IMR-90 (cell line): ENCODE measurements around the gene KAZN. TPM values are rescaled to one million over a fixed set of nuclear protein-coding genes. Genes with fewer than 3 reads are reported as not detected.

Source experiments
- ATAC-seq: fragments of 200-7000 bp; cut with Tn5 transposase; 2 replicates; pipeline ENCODE4 v1.9.1; 2020; ENCODE audit warnings: low read depth, mild to moderate bottlenecking, moderate library complexity
- BruUV-seq: library from RNA; stranded (reverse); fragments of 400-500 nt; replicated peaks from 2 replicates; lab custom pipeline; 2021; lab: Mats Ljungman, UMichigan
- CTCF ChIA-PET: fragments of 300-600 bp; formaldehyde crosslinking; extraction: SDS; loops from one replicate; lab custom pipeline; 2021; ENCODE audit warnings: antibody characterized with exemption; lab: Yijun Ruan, JAX
- POLR2A ChIA-PET: fragments of 300-600 bp; sonication (Branson Sonifier 250); formaldehyde crosslinking; loops from one replicate; lab custom pipeline; 2022; ENCODE audit warnings: antibody characterized with exemption; ENCODE audit not compliant: unreplicated experiment; lab: Charles Lee
- DNase-seq: peaks from one replicate; pipeline ENCODE4 v3.0.0; 2013
- H2AFZ ChIP-seq: replicated peaks from 2 replicates; pipeline ENCODE3; 2013; ENCODE audit warnings: low read length, mild to moderate bottlenecking; ENCODE audit not compliant: poor library complexity
- H2AK5ac ChIP-seq: 2 replicates; pipeline ENCODE4 v1.6.1; 2013; ENCODE audit warnings: low read depth, low read length, inconsistent platforms
- H2AK9ac ChIP-seq: replicated peaks from 2 replicates; pipeline ENCODE3; 2013; ENCODE audit warnings: mild to moderate bottlenecking, low read depth, low read length, moderate library complexity; ENCODE audit not compliant: poor library complexity
- H2BK120ac ChIP-seq: 2 replicates; pipeline ENCODE4 v1.6.1; 2013; ENCODE audit warnings: low read depth, low read length, inconsistent platforms
- H2BK15ac ChIP-seq: 3 replicates; pipeline ENCODE4 v1.6.1; 2013; ENCODE audit warnings: low read depth, low read length, inconsistent platforms
- H2BK20ac ChIP-seq: 2 replicates; pipeline ENCODE4 v1.6.1; 2013; ENCODE audit warnings: low read depth, mild to moderate bottlenecking, inconsistent platforms, low read length, moderate library complexity
- H2BK5ac ChIP-seq: 2 replicates; pipeline ENCODE4 v1.6.1; 2013; ENCODE audit warnings: mild to moderate bottlenecking, low read depth, low read length, inconsistent platforms; ENCODE audit not compliant: poor library complexity, severe bottlenecking
- H3K14ac ChIP-seq: replicated peaks from 2 replicates; pipeline ENCODE4 v1.6.1; 2013; ENCODE audit warnings: low read depth, low read length, inconsistent platforms
- H3K18ac ChIP-seq: 2 replicates; pipeline ENCODE4 v1.6.1; 2013; ENCODE audit warnings: low read depth, low read length, control low read depth
- H3K23ac ChIP-seq: 2 replicates; pipeline ENCODE4 v1.6.1; 2013; ENCODE audit warnings: low read depth, low read length, inconsistent platforms
- H3K27ac ChIP-seq: 2 replicates; pipeline ENCODE4 v1.5.1; 2013; ENCODE audit warnings: mild to moderate bottlenecking, control low read depth, low read length; ENCODE audit not compliant: insufficient read depth
- H3K27me3 ChIP-seq: 2 replicates; pipeline ENCODE4 v1.6.1; 2013; ENCODE audit warnings: low read length; ENCODE audit not compliant: control insufficient read depth, insufficient read depth
- H3K36me3 ChIP-seq: 2 replicates; pipeline ENCODE4 v1.6.1; 2013; ENCODE audit warnings: low read length, mixed read lengths; ENCODE audit not compliant: control insufficient read depth, insufficient read depth
- H3K4ac ChIP-seq: 2 replicates; pipeline ENCODE4 v1.6.1; 2013; ENCODE audit warnings: low read depth, low read length, inconsistent platforms
- H3K4me1 ChIP-seq: 2 replicates; pipeline ENCODE4 v1.6.1; 2013; ENCODE audit warnings: low read length, mixed read lengths; ENCODE audit not compliant: control insufficient read depth, insufficient read depth
- H3K4me2 ChIP-seq: 2 replicates; pipeline ENCODE4 v1.6.1; 2013; ENCODE audit warnings: low read depth, mild to moderate bottlenecking, control low read depth, low read length, moderate library complexity
- H3K4me3 ChIP-seq: 2 replicates; pipeline ENCODE4 v1.5.1; 2013; ENCODE audit warnings: low read depth, mild to moderate bottlenecking, control low read depth, low read length, moderate library complexity; ENCODE audit not compliant: insufficient read depth
- H3K56ac ChIP-seq: 2 replicates; pipeline ENCODE4 v1.6.1; 2013; ENCODE audit warnings: low read length, inconsistent platforms; ENCODE audit not compliant: insufficient read depth; ENCODE audit errors: extremely low read depth
- H3K79me1 ChIP-seq, 2 experiments: 2 replicates each; pipeline ENCODE4 v1.6.1; 2013; ENCODE audit warnings: low read length in 2 of 2, inconsistent platforms in 1 of 2, low read depth in 1 of 2
- H3K9ac ChIP-seq: 2 replicates; pipeline ENCODE4 v1.6.1; 2013; ENCODE audit warnings: low read depth, low read length, control low read depth
- H3K9me1 ChIP-seq: 2 replicates; pipeline ENCODE4 v1.6.1; 2013; ENCODE audit warnings: low read length, inconsistent platforms; ENCODE audit not compliant: insufficient read depth
- H3K9me3 ChIP-seq: 2 replicates; pipeline ENCODE4 v1.6.1; 2013; ENCODE audit warnings: low read length; ENCODE audit not compliant: control insufficient read depth, insufficient read depth
- H4K20me1 ChIP-seq: 2 replicates; pipeline ENCODE4 v1.6.1; 2013; ENCODE audit warnings: low read length, inconsistent platforms; ENCODE audit not compliant: insufficient read depth
- H4K5ac ChIP-seq: 2 replicates; pipeline ENCODE4 v1.6.1; 2013; ENCODE audit warnings: mild to moderate bottlenecking, low read depth, low read length, control low read depth
- H4K8ac ChIP-seq, 2 experiments: 2 replicates each; pipeline ENCODE4 v1.6.1; 2013; ENCODE audit warnings: low read depth in 2 of 2, low read length in 2 of 2, control low read depth in 1 of 2, inconsistent platforms in 1 of 2
- H4K91ac ChIP-seq: 2 replicates; pipeline ENCODE4 v1.6.1; 2013; ENCODE audit warnings: low read depth, low read length, inconsistent platforms; ENCODE audit not compliant: insufficient read depth
- BHLHE40 ChIP-seq: fragments of 150-350 bp; IDR thresholded peaks from 2 replicates; pipeline ENCODE4 v1.6.1; 2016; ENCODE audit warnings: mild to moderate bottlenecking, low read depth, low read length
- CHD1 ChIP-seq: IDR thresholded peaks from 2 replicates; pipeline ENCODE4 v1.6.1; 2012; ENCODE audit warnings: low read depth, low read length, improper control_type of control experiment
- CTCF ChIP-seq: conservative IDR thresholded peaks from 2 replicates; pipeline ENCODE4 v1.5.1; 2012; ENCODE audit warnings: mild to moderate bottlenecking, low read depth, low read length, improper control_type of control experiment
- ELK1 ChIP-seq: fragments of 150-350 bp; IDR thresholded peaks from 2 replicates; pipeline ENCODE4 v1.6.1; 2016; ENCODE audit warnings: low read depth, mild to moderate bottlenecking, low read length, moderate library complexity, borderline replicate concordance
- FOS ChIP-seq: fragments of 150-350 bp; IDR thresholded peaks from 2 replicates; pipeline ENCODE4 v1.6.1; 2016; ENCODE audit warnings: low read depth, low read length
- MAFK ChIP-seq: IDR thresholded peaks from 2 replicates; pipeline ENCODE4 v1.6.1; 2012; ENCODE audit warnings: low read depth, low read length, improper control_type of control experiment
- MAZ ChIP-seq: IDR thresholded peaks from 2 replicates; pipeline ENCODE4 v1.6.1; 2012; ENCODE audit warnings: low read depth, mild to moderate bottlenecking, low read length, improper control_type of control experiment, moderate library complexity, borderline replicate concordance
- MXI1 ChIP-seq: IDR thresholded peaks from 2 replicates; pipeline ENCODE4 v1.6.1; 2012; ENCODE audit warnings: low read depth, mild to moderate bottlenecking, low read length, moderate library complexity, borderline replicate concordance
- NFE2L2 ChIP-seq: fragments of 150-350 bp; IDR thresholded peaks from 2 replicates; pipeline ENCODE4 v1.6.1; 2016; ENCODE audit warnings: low read depth, mild to moderate bottlenecking, low read length
- POLR2A ChIP-seq: IDR thresholded peaks from 2 replicates; pipeline ENCODE4 v1.6.1; 2012; ENCODE audit warnings: mild to moderate bottlenecking, low read depth, low read length
- RCOR1 ChIP-seq: IDR thresholded peaks from 2 replicates; pipeline ENCODE4 v1.6.1; 2012; ENCODE audit warnings: mild to moderate bottlenecking, low read length, improper control_type of control experiment; ENCODE audit not compliant: insufficient replicate concordance
- whole genome bisulfite sequencing, 2 experiments: methylation state at CpG; one replicate each; pipeline versions ENCODE4 v1.1.5 to v1.1.7; 2013; ENCODE audit warnings: missing lambda C conversion rate in 2 of 2; ENCODE audit not compliant: insufficient read length in 1 of 2; ENCODE audit errors: extremely low coverage in 2 of 2; 5-methylcytosine and 5-hydroxymethylcytosine counted together
- dilution Hi-C: fragments of 300-500 bp; cut with HindIII; formaldehyde crosslinking; loops from one replicate; pipeline ENCODE4 v1.14.3; 2018; ENCODE audit warnings: low sequenced_read_pairs; ENCODE audit not compliant: unreplicated experiment
- in situ Hi-C: fragments of 300-500 bp; cut with MboI; formaldehyde crosslinking; loops from 3 replicates; pipeline ENCODE4 v1.14.3; 2019; ENCODE audit warnings: low sequenced_read_pairs, inconsistent platforms, mixed read lengths
- intact Hi-C: fragments of 100-400 bp; cut with micrococcal nuclease; formaldehyde crosslinking; loops from 2 replicates; pipeline ENCODE4 v1.10.0; 2022
- polyA plus RNA-seq, 3 experiments: library from polyadenylated mRNA; depleted of rRNA; stranded (reverse); fragments of >200 nt; gene quantifications; 2 replicates each; pipeline ENCODE4 v1.2.3, GENCODE V29; 2012; ENCODE audit warnings: low replicate concordance in 1 of 3
- total RNA-seq: library from RNA; depleted of rRNA; stranded (reverse); fragments of >200 nt; gene quantifications from 2 replicates; pipeline ENCODE4 v1.2.3, GENCODE V29; 2012

KAZN gene
- total and polyA plus RNA-seq, 2 of the 4 experiments (the other 2 are of a cell fraction), result 5.2 to 10.5 TPM

- Histone ChIP-seq H2BK120ac (no peak overlapping the region), H3K9me1 (no peaks in the 10 kb centered on the region), H3K18ac (no peak overlapping the region), H3K14ac (no peak overlapping the region), H3K9me3 (no peaks in the 10 kb centered on the region), H2BK15ac (no peak overlapping the region), H3K9ac (no peak overlapping the region; the same call in 1 of the 2 replicates), H2BK5ac (no peak overlapping the region), H4K91ac (no peak overlapping the region), H3K36me3 (no peaks in the 10 kb centered on the region), H3K79me1 (no peaks in the 10 kb centered on the region), H3K4ac (no peak overlapping the region), H4K5ac (no peak overlapping the region), H3K27me3 (peaks cover 18% of the 10 kb centered on the region), H3K4me3 (peak overlapping the region; percentile 33; the same call in 1 of the 2 replicates), H3K4me2 (peak overlapping the region; percentile 29; the same call in 1 of the 2 replicates), H2BK20ac (no peak overlapping the region), H4K8ac (no peak overlapping the region), H2AK9ac (no peak overlapping the region), H2AFZ (no peak overlapping the region), H3K4me1 (peaks cover 2% of the 10 kb centered on the region; the same call in 1 of the 2 replicates), H3K27ac (no peak overlapping the region), H3K23ac (no peak overlapping the region), H3K56ac (no peak overlapping the region), H2AK5ac (no peak overlapping the region), H4K20me1 (no peaks in the 10 kb centered on the region; the same call in 1 of the 2 replicates)
- in situ Hi-C loops, result no loop called here
- dilution Hi-C loops, result no loop called here
- no CpG with 5 or more reads among the region's 6 CpGs for WGBS, 2 experiments
- DNase-seq, result no peak
- BruUV-seq, result no TSS peak
- ChIA-PET POLR2A (no interaction called here), CTCF (no interaction called here)
- intact Hi-C loops, result no loop called here
- ATAC-seq, result no peak
- TF ChIP-seq MAFK (no peak), RCOR1 (no peak), POLR2A (no peak), MXI1 (no peak), FOS (no peak), CHD1 (no peak), CTCF (no peak), ELK1 (no peak), MAZ (no peak), BHLHE40 (no peak), NFE2L2 (no peak)
Observed at GRCh38 chr1:14599800-14600199, 1.3 kb downstream of the KAZN start.
